Measurements from ENCODE around the gene FOSL1.

DNA sequence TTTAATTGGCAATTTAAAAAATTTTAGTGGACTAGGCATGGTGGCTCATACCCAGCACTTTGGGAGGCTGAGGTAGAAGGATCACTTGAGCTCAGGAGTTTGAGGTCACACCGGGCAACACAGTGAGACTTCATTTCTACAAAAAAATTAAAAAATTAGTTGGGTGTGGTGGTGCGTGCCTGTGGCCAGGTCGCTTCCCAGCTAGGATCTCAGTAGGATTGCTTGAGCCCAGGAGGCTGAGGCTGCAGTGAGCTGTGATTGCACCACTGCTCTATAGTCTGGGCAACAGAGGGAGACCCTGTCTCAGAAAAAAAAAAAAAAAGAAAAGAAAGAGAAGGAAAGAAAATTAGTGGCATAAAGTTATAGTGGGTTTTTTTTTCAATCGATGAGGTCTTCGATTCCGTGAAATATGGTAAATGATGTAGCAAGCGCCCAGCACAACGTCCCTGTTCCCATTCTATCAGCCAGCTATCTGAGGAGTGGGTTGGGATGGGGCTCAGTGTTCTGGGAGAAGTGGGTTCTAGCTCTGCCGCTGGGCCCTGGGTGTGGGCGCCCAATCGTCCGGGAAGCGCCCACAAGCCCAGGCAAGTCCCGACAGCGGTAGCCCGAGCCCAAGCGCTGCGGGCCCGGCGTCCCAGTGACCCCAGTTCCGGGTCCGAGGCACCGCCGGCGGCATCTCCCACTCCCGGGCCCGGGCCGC lies 1.4 kb downstream of the FOSL1 start:
- TF ChIP-seq, protein P1, sequence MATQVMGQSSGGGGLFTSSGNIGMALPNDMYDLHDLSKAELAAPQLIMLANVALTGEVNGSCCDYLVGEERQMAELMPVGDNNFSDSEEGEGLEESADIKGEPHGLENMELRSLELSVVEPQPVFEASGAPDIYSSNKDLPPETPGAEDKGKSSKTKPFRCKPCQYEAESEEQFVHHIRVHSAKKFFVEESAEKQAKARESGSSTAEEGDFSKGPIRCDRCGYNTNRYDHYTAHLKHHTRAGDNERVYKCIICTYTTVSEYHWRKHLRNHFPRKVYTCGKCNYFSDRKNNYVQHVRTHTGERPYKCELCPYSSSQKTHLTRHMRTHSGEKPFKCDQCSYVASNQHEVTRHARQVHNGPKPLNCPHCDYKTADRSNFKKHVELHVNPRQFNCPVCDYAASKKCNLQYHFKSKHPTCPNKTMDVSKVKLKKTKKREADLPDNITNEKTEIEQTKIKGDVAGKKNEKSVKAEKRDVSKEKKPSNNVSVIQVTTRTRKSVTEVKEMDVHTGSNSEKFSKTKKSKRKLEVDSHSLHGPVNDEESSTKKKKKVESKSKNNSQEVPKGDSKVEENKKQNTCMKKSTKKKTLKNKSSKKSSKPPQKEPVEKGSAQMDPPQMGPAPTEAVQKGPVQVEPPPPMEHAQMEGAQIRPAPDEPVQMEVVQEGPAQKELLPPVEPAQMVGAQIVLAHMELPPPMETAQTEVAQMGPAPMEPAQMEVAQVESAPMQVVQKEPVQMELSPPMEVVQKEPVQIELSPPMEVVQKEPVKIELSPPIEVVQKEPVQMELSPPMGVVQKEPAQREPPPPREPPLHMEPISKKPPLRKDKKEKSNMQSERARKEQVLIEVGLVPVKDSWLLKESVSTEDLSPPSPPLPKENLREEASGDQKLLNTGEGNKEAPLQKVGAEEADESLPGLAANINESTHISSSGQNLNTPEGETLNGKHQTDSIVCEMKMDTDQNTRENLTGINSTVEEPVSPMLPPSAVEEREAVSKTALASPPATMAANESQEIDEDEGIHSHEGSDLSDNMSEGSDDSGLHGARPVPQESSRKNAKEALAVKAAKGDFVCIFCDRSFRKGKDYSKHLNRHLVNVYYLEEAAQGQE (IDR thresholded peaks at IDR 0.05; ENCODE audit: low read depth) = no peak
- no peak for TF ChIP-seq SRF (IDR thresholded peaks at IDR 0.05; ENCODE audit: low read depth)
- TF ChIP-seq, protein P2, sequence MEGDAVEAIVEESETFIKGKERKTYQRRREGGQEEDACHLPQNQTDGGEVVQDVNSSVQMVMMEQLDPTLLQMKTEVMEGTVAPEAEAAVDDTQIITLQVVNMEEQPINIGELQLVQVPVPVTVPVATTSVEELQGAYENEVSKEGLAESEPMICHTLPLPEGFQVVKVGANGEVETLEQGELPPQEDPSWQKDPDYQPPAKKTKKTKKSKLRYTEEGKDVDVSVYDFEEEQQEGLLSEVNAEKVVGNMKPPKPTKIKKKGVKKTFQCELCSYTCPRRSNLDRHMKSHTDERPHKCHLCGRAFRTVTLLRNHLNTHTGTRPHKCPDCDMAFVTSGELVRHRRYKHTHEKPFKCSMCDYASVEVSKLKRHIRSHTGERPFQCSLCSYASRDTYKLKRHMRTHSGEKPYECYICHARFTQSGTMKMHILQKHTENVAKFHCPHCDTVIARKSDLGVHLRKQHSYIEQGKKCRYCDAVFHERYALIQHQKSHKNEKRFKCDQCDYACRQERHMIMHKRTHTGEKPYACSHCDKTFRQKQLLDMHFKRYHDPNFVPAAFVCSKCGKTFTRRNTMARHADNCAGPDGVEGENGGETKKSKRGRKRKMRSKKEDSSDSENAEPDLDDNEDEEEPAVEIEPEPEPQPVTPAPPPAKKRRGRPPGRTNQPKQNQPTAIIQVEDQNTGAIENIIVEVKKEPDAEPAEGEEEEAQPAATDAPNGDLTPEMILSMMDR (IDR thresholded peaks at IDR 0.05 in 2 of 3, conservative IDR thresholded peaks at IDR 0.05 in 1 of 3; ENCODE audit: borderline replicate concordance in 1 of 3, insufficient read depth in 1 of 3, low read depth in 2 of 3, low read length in 2 of 3) = no peak
- TF ChIP-seq POLR2AphosphoS5 (IDR thresholded peaks at IDR 0.05; ENCODE audit: low read depth, low read length) = no peak
- TF ChIP-seq POLR2A (IDR thresholded peaks at IDR 0.05; ENCODE audit: borderline replicate concordance, extremely low read depth, insufficient read depth, insufficient read length) = no peak
- TF ChIP-seq, protein P3, sequence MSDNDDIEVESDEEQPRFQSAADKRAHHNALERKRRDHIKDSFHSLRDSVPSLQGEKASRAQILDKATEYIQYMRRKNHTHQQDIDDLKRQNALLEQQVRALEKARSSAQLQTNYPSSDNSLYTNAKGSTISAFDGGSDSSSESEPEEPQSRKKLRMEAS (IDR thresholded peaks at IDR 0.05) = no peak
- no peak for TF ChIP-seq EZH2 (IDR thresholded peaks at IDR 0.05)
- no peak for TF ChIP-seq CBX3 (IDR thresholded peaks at IDR 0.05; ENCODE audit: low read depth)
- TF ChIP-seq, protein P4, sequence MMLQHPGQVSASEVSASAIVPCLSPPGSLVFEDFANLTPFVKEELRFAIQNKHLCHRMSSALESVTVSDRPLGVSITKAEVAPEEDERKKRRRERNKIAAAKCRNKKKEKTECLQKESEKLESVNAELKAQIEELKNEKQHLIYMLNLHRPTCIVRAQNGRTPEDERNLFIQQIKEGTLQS (IDR thresholded peaks at IDR 0.05) = no peak
